GM23248 (cell line): ENCODE measurements around the gene SLC22A1.
"Not testable (repeated sequence)": the region's sequence is repeated elsewhere in the genome, so short reads cannot be mapped to it uniquely, and the experiment has no call there.

Experiments
- EZH2 ChIP-seq: fragments of 200-600 bp; sonication (generic); IDR thresholded peaks from 2 replicates; pipeline ENCODE4 v1.6.1; 2018; ENCODE audit warnings: antibody characterized with exemption, mild to moderate bottlenecking; ENCODE audit not compliant: insufficient read depth, poor library complexity, severe bottlenecking
- EZH2phosphoT487 ChIP-seq: fragments of 200-600 bp; sonication (generic); IDR thresholded peaks from 2 replicates; pipeline ENCODE4 v1.6.1; 2018; ENCODE audit warnings: antibody characterized with exemption, moderate library complexity, mild to moderate bottlenecking, low read depth; ENCODE audit not compliant: insufficient read depth

GRCh38 chr6:160140493-160140892 lies 18.9 kb downstream of the SLC22A1 start:
- TF ChIP-seq EZH2phosphoT487, EZH2: not testable (repeated sequence)
